Ovary (tissue), 9 donors: ENCODE results near the gene ZNF592. TPM values are rescaled to one million over a fixed set of nuclear protein-coding genes. Genes with fewer than 3 reads are reported as not detected.

Experiments used
- DNase-seq, 5 donors: peaks; one replicate each; pipeline ENCODE4 v3.0.0-alpha.2; 2019 to 2020
- H3K27ac ChIP-seq, 2 donors: fragments of 200-600 bp; one replicate each; pipeline versions ENCODE4 v1.5.1 to v1.8.0; 2019 to 2022
- H3K27me3 ChIP-seq: fragments of 200-600 bp; one replicate; pipeline ENCODE4 v1.8.0; 2022
- H3K36me3 ChIP-seq: fragments of 200-600 bp; sonication (generic); one replicate; pipeline ENCODE4 v1.5.1; 2019
- H3K4me1 ChIP-seq: one replicate; pipeline ENCODE4 v1.8.1; 2013; ENCODE audit warnings: mild to moderate bottlenecking, moderate library complexity; ENCODE audit not compliant: insufficient read depth
- H3K4me3 ChIP-seq: fragments of 200-600 bp; sonication (generic); one replicate; pipeline ENCODE4 v1.5.1; 2017
- H3K9me3 ChIP-seq, 2 donors: fragments of 200-600 bp in 1 of 2; sonication (generic) in 1 of 2; one replicate each; pipeline versions ENCODE4 v1.5.1 to v1.8.1; 2013 to 2019; ENCODE audit warnings: mild to moderate bottlenecking in 1 of 2, moderate library complexity in 1 of 2
- EP300 ChIP-seq: sonication (generic); formaldehyde crosslinking; IDR thresholded peaks from one replicate; pipeline ENCODE4 v1.6.1; 2017; ENCODE audit warnings: antibody characterized with exemption
- POLR2A ChIP-seq: fragments of 450-650 bp; IDR thresholded peaks from one replicate; pipeline ENCODE4 v1.6.1; 2017; ENCODE audit warnings: antibody characterized with exemption, mild to moderate bottlenecking, moderate library complexity
- WGBS, 3 donors: extraction: QIAGEN DNeasy Blood & Tissue Kit in 1 of 3; methylation state at CpG; one replicate each; pipeline versions ENCODE4 v1.1.5 to v1.1.7; 2013 to 2017; 5-methylcytosine and 5-hydroxymethylcytosine counted together
- intact Hi-C, 4 donors: fragments of 100-400 bp; cut with DNase I; formaldehyde crosslinking; loops; one replicate each; pipeline versions ENCODE4 v1.11.0 to v1.15.1; 2022 to 2023
- polyA plus RNA-seq, 2 donors: library from polyadenylated mRNA; stranded (reverse); fragments of 200-250 nt in 1 of 2; fragments of 350-450 nt in 1 of 2; fragmentation: Illumina TruSeq in 1 of 2; extraction: RNeasy Lipid Tissue Mini Kit (QIAGEN cat#74804) in 1 of 2; gene quantifications; one replicate each; pipeline ENCODE4 v1.2.3, GENCODE V29; 2013 to 2014
- total RNA-seq, 7 donors: library from RNA; depleted of rRNA in 2 of 7; stranded (reverse); fragments of >200 nt in 2 of 7; fragmentation: NEBNext Ultra II Directional in 3 of 7; extraction: Animal tissue kit (Norgen Biotek cat#: 25700) in 3 of 7; gene quantifications; one replicate each; pipeline versions ENCODE4 v1.1.0 to v1.2.4, GENCODE V29; 2016 to 2023
- TF ChIP-seq, protein P1 (sequence below), 3 donors: fragments of 450-650 bp in 2 of 3; fragments of 200-600 bp in 1 of 3; IDR thresholded peaks; one replicate each; pipeline versions ENCODE4 v1.5.1 to v1.8.0; 2016 to 2022; ENCODE audit warnings: antibody characterized with exemption in 3 of 3, mild to moderate bottlenecking in 1 of 3
- donor health status: DM: no; HTN: no; CAD: no; lungs with moderate emphysema.
- donor health status: DM: no; HTN: no; CAD: no.
- donor health status: Bipolar disorder and iron deficiency.
- donor health status: DM: yes; HTN: yes; CAD: no.
- donor health status: DM: no; HTN: no; CAD: no.
- donor health status: DM: yes; HTN: yes; CAD: no.

The ZNF592 gene
- total and polyA plus RNA-seq, 9 donors = 10.9 to 37.3 (median 23.7) TPM

DNA sequence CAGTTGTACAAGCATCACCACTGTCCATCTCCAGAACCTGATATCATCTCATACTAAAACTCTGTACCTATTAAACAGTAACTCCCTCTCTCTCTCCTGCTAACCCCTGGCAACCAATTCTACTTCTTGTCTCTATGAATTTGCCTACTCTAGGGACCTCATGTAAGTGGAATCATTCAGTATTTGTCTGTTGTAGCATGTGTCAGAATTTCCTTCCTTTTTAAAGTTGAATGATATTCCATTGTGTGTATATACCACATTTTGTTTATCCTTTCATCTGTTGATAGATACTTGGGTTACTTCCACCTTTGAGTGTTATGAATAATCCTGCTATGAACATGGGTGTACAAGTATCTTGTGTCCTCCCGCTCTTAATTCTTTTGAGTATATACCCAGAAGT lies 16.6 kb downstream of the ZNF592 start:
- no peaks in the 10 kb centered on the region for H3K27me3 ChIP-seq
- 97 to 100% (median 100%) methylated on average over 1 of the region's 1 CpG for WGBS, 3 donors
- no peaks in the 10 kb centered on the region for H3K9me3 ChIP-seq
- no peak overlapping the region for H3K27ac ChIP-seq
- intact Hi-C loops = no loop called here
- peaks cover 23% of the 10 kb centered on the region for H3K4me1 ChIP-seq
- no peak for DNase-seq
- no peaks in the 10 kb centered on the region for H3K36me3 ChIP-seq
- H3K4me3 ChIP-seq = no peak overlapping the region
- TF ChIP-seq, protein P1, sequence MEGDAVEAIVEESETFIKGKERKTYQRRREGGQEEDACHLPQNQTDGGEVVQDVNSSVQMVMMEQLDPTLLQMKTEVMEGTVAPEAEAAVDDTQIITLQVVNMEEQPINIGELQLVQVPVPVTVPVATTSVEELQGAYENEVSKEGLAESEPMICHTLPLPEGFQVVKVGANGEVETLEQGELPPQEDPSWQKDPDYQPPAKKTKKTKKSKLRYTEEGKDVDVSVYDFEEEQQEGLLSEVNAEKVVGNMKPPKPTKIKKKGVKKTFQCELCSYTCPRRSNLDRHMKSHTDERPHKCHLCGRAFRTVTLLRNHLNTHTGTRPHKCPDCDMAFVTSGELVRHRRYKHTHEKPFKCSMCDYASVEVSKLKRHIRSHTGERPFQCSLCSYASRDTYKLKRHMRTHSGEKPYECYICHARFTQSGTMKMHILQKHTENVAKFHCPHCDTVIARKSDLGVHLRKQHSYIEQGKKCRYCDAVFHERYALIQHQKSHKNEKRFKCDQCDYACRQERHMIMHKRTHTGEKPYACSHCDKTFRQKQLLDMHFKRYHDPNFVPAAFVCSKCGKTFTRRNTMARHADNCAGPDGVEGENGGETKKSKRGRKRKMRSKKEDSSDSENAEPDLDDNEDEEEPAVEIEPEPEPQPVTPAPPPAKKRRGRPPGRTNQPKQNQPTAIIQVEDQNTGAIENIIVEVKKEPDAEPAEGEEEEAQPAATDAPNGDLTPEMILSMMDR (IDR thresholded peaks at IDR 0.05) = no peak
- no peak for TF ChIP-seq EP300
- TF ChIP-seq POLR2A = no peak

DNA sequence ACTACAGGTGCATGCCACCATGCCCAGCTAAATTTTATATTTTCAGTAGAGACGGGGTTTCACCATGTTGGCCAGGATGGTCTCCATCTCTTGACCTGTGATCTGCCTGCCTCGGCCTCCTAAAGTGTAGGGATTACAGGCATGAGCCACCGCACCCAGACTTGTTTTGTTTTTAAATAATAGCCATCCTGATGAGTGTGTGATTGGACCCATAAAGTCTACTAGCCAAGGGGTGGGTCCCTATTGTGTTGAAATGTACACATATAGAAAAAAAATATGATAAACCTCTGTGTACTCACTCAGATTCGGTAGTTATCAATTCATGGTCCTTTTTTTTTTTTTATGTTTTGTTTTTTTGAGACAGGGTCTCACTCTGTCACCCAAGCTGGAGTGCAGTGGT lies 17.3 kb downstream of the ZNF592 start:
- DNase-seq = no peak
- Histone ChIP-seq H3K27me3 (no peaks in the 10 kb centered on the region), H3K4me3 (no peak overlapping the region), H3K27ac (no peak overlapping the region), H3K36me3 (no peaks in the 10 kb centered on the region), H3K4me1 (peaks cover 18% of the 10 kb centered on the region), H3K9me3 (no peaks in the 10 kb centered on the region)
- WGBS, 3 donors = 89 to 92% (median 90%) methylated on average over 4 of the region's 4 CpGs
- intact Hi-C loops = no loop called here
- TF ChIP-seq, protein P1 (IDR thresholded peaks at IDR 0.05) = no peak
- TF ChIP-seq EP300 (no peak), POLR2A (no peak)

DNA sequence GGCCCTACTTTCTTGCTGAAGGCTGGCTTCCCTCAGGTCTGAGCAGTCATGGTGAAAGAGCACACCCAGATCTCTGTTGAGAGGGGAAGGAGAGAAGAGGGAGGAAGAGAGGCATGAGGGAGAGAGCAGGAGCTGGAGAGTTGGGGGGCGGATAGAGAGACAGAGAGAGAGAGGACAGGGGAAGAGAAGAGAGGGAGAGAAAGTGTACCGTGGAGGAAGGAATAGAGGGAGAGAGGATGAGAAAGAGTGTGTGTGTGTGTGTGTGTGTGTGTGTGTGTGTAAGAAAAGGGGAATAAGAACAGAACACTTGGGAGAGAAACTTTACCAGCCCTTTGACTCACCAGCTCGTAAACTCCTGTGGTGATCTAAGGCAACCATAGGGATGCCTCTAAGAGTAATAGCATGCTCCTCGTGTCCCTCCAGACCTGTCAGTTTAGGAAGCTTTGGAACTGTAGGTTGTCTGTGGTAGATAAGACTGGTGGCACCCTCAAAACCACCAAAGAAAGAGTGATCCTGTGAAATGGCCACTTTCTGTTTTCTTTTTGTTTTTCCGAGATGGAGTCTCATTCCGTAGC lies 18.2 kb downstream of the ZNF592 start:
- Histone ChIP-seq H3K4me1 (peaks cover 10% of the 10 kb centered on the region), H3K4me3 (no peak overlapping the region), H3K36me3 (no peaks in the 10 kb centered on the region), H3K27ac (no peak overlapping the region), H3K9me3 (no peaks in the 10 kb centered on the region), H3K27me3 (no peaks in the 10 kb centered on the region)
- no peak for TF ChIP-seq POLR2A
- TF ChIP-seq EP300 = no peak
- TF ChIP-seq, protein P1 (IDR thresholded peaks at IDR 0.05) = no peak
- intact Hi-C loops = no loop called here
- DNase-seq = no peak
- 80 to 90% (median 88%) methylated on average over 6 of the region's 6 CpGs for WGBS, 3 donors

DNA sequence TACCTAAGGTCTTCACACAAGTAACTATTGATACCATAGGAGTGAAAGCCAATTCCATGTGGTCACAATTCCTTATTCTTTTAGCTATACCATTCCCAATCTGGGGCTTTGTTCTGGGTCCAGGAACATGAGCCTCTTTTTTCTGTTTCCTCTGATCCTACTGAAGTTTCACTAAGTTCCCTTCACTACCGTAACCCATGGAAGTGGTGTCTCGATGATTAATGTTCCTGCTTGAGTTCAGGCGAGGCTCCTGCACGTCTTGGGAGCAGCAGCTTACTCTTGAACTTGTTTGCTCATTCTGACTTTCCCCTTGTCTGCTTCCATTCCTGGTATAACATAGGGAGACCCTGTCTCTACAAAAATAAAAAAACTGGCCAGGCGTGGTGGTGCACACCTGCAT lies 23.6 kb downstream of the ZNF592 start:
- Histone ChIP-seq H3K36me3 (no peaks in the 10 kb centered on the region), H3K27ac (no peak overlapping the region), H3K27me3 (no peaks in the 10 kb centered on the region), H3K9me3 (no peaks in the 10 kb centered on the region), H3K4me3 (no peak overlapping the region), H3K4me1 (peaks cover 3% of the 10 kb centered on the region)
- intact Hi-C loops = no loop called here
- no peak for DNase-seq
- TF ChIP-seq, protein P1 (IDR thresholded peaks at IDR 0.05) = no peak
- TF ChIP-seq EP300 = no peak
- TF ChIP-seq POLR2A = no peak
- WGBS, 3 donors = 62 to 86% (median 83%) methylated on average over 5 of the region's 5 CpGs
